Measurements from ENCODE around the gene PRIMPOL. TPM values are rescaled to one million over a fixed set of nuclear protein-coding genes. Genes with fewer than 3 reads are reported as not detected.

Gene PRIMPOL
- total RNA-seq, 3 donors from 2014 or later = 17.1 to 22.5 (median 21.7) TPM

GRCh38 chr4:184744236-184744635 lies 94.7 kb downstream of the PRIMPOL start:
- ATAC-seq (no peak), DNase-seq (no peak)
- intact Hi-C loops (cut with DNase I, micrococcal nuclease) = loop anchor here in 1 of 2 donors (10.0 kb wide), 1 partner anchor 241 kb away; no protein-coding TSS in a partner anchor
- H3K4me1 ChIP-seq (ENCODE audit: low read depth) = peaks cover 21% of the 10 kb centered on the region
- H3K4me3 ChIP-seq = no peak overlapping the region
- H3K36me3 ChIP-seq (ENCODE audit: low read depth) = no peaks in the 10 kb centered on the region
- H3K9me3 ChIP-seq = no peaks in the 10 kb centered on the region
- no peak for TF ChIP-seq CTCF (IDR thresholded peaks at IDR 0.05)

Other genes with a start within 250 kb of the PRIMPOL start
- 10 to 100 TPM; 39.3 to 59.8 (median 53.5) TPM for gene IRF2, start 175.2 kb upstream of the PRIMPOL start, total RNA-seq
- gene CASP3, start 291 bp upstream of the PRIMPOL start, total RNA-seq = 10 to 100 TPM; 29.7 to 48.6 (median 37.8) TPM
- 10 to 100 TPM in 1 of 3 donors, 1 to 10 TPM in 2; 5.1 to 19.5 (median 9.5) TPM for gene CENPU, start 84.4 kb downstream of the PRIMPOL start, total RNA-seq
- 10 to 100 TPM; 37.4 to 51.4 (median 39.0) TPM for gene ACSL1, start 176.2 kb downstream of the PRIMPOL start, total RNA-seq

Measured in mucosa of descending colon (tissue), 3 donors.